Tibial nerve (tissue), 3 donors: ENCODE data around the gene PSRC1.

Experiments
- POLR2A ChIP-seq, 2 donors: fragments of 450-650 bp; IDR thresholded peaks; one replicate each; pipeline ENCODE4 v1.6.1; 2017; ENCODE audit warnings: antibody characterized with exemption in 2 of 2, mild to moderate bottlenecking in 2 of 2, moderate library complexity in 2 of 2
- TF ChIP-seq, protein P1 (sequence below), 5 experiments: fragments of 200-600 bp in 3 of 5; fragments of 450-650 bp in 2 of 5; sonication (generic) in 3 of 5; IDR thresholded peaks; one replicate each; pipeline ENCODE4 v1.5.1; 2016 to 2019; ENCODE audit warnings: antibody characterized with exemption in 5 of 5, mild to moderate bottlenecking in 3 of 5, moderate library complexity in 2 of 5

DNA sequence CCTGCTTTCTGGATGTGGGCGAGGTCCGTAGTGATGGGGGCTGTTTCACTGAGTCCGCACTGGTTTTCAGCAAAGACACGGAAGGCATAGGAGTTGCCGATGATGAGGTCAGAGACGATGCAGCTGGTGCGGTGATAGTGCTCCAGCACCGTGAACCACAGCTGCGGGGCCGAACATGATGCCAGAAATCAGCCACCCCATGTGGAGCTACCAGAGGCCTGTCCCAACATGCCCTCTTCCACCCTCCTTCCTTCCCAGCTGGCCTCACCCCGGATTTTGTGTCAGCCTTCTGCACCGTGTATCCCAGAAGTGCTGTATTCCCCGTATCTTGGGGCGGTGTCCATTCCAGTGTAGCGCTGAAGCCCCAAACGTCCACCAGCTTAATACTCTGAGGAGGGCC is 13.8 kb upstream of the PSRC1 start:
- no peak for TF ChIP-seq POLR2A (IDR thresholded peaks at IDR 0.05)
- TF ChIP-seq, protein P1, sequence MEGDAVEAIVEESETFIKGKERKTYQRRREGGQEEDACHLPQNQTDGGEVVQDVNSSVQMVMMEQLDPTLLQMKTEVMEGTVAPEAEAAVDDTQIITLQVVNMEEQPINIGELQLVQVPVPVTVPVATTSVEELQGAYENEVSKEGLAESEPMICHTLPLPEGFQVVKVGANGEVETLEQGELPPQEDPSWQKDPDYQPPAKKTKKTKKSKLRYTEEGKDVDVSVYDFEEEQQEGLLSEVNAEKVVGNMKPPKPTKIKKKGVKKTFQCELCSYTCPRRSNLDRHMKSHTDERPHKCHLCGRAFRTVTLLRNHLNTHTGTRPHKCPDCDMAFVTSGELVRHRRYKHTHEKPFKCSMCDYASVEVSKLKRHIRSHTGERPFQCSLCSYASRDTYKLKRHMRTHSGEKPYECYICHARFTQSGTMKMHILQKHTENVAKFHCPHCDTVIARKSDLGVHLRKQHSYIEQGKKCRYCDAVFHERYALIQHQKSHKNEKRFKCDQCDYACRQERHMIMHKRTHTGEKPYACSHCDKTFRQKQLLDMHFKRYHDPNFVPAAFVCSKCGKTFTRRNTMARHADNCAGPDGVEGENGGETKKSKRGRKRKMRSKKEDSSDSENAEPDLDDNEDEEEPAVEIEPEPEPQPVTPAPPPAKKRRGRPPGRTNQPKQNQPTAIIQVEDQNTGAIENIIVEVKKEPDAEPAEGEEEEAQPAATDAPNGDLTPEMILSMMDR (IDR thresholded peaks at IDR 0.05) = no peak
